Activated CD8-positive, alpha-beta memory T cell treated with anti-CD3 and anti-CD28 coated beads, Interleukin-2, amount 50 U/mL, for 48 hours (primary cell): ENCODE results near the gene E2F3.

Source experiments
- DNase-seq: peaks from one replicate; pipeline ENCODE4 v3.0.0-alpha.2; 2020

E2F3 gene

GRCh38 chr6:20402342-20403069 lies 827 bp downstream of the E2F3 start:
- peak; percentile 82 for DNase-seq

DNA sequence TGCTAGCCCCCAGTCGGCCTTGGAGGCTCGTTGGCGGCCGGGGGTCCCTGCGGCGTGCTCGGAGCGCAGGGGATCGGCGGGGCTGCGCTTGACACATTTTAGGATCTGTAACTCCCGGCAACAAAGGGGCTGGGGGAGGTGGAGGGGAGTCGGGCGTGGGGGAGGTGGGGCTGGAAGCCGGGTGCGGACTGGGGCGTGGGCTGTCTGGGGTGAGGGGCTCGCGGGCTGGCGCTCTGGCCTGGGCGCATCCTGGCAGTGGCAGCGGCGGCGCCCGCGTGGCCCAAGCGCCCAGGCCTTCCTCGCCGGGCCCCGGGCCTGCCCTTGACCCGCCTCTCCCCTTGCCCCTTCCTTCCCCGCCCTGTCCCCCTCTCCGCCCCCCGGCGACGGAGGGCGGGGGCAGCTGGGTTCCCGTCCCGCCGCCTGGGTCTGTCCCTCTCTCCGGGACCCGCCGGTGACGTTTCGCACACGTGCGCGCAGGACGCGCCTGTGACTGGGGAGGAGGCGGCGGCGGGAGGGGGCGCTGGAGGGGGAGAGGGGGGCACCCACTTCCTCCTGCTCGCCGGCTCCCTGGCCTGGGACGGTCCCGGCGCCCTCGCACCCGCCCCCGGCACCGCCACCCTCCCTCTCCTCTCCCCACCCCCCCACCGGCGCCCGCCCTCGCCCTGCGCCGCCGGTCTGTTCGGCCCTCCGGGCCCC lies 1.5 kb downstream of the E2F3 start:
- peak; percentile 93 for DNase-seq

GRCh38 chr6:20403766-20404640 lies 2.3 kb downstream of the E2F3 start:
- peak; percentile 88 for DNase-seq

- DNase-seq: peak; percentile 66
These were observed 3.0 kb downstream of the E2F3 start for GRCh38 chr6:20404641-20405032.

DNA sequence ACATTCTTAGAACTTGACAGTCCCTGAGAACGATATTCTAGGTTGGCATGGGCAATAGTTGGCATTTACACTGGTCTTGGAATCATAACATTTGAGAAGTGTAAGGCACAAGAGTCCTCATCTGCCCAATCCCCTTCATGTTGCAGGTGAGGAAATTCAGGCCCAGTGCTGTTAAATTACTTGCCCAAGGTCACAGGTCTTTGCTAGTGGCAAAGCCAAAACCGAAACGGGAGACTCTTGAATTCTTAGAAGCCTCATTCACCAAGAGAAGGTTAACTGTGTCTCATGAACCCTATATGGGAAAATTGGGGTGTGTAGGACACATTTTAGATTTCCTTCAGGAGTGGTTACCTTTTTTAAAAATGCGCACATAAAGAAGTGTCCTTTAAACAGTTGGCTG lies 7.2 kb downstream of the E2F3 start:
- DNase-seq: no peak

DNA sequence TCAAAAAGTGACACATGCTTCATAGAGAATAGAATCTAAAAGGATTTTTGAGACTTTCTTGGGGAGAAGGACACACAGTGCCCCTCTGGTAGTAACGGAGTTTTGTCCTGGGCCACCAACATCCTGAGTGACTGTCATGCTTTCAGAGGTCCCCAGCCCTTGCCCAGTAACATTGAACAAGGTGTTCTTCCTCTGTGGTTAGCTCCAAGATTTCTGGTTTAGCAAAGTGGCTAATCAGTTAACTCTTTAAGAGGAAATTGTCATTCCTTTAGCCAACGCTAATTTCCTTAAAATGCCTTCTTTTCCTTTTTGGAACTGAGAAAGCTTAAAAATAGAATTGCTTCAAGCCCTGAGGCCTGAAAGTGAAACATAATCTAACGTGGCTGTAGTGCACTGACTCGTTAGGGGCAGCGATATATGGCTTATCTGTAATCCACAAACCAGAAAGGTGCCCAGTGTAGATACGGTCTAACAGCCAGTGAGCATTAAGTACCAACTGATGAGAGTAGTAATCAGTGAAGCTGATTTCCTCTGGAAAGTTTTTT lies 7.8 kb downstream of the E2F3 start:
- DNase-seq: no peak

- DNase-seq: no peak
These were observed 9.9 kb downstream of the E2F3 start for GRCh38 chr6:20411544-20411943.

- no peak for DNase-seq
These were observed 10.4 kb downstream of the E2F3 start for GRCh38 chr6:20411953-20412681.

DNA sequence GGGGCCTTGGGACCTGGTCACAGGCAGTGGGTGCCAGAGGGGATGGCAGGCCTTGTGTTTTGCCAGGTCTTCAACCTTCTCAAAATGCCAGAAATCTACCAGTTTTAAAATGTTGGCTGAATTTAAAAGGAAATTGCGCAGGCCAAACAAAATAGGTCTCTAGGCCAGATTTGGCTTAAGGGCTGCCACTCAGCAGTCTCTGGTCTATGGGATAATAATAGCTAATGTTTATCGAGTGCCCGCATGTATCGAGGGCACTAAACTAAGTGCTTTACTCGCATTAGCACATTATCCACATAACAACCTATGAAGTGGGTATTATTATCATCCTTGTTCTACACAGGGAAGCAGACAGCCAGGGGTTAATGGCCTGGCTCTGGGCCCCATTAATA lies 11.0 kb downstream of the E2F3 start:
- DNase-seq: no peak

GRCh38 chr6:20413826-20414225 lies 12.1 kb downstream of the E2F3 start:
- no peak for DNase-seq

DNA sequence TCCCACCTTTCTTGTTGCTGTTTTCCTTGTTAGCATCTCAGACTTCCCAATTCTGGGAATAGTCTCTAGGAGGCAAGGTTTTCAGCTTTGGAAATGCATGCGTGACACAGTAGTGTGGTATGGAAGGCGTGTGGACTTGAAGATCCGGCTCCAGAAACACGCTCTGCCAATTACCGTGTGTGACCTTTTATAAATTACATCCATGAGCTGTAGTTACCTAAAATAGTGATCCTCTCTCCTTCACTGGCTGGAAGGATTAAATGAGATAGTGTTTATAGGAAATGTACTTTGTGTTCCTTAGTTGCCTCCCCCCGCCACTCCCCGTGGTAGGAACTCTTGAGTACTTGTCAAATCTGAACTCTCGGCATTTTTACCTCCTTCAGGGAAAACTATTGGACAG lies 13.0 kb downstream of the E2F3 start:
- no peak for DNase-seq

DNA sequence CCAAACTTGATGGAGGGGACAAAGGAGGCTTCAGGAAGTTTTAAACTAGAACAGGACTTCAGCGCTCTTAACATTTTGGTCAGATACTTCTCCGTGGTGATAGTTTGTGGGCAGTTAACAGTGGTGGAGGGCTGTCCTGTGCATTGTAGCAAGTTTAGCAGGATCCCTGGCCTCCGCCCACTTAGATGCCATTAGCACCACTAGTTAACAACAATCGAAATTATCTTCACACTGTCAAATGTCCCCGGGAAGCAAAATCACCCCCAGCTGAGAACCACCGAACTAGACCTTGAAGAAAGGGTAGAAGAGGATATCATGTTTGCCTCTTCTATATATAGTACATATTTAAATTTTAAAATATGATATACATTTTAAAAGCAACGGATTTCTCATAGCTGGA lies 13.6 kb downstream of the E2F3 start:
- DNase-seq: no peak

- no peak for DNase-seq
These were observed 14.2 kb downstream of the E2F3 start for GRCh38 chr6:20415712-20416454.

- DNase-seq: no peak
These were observed 15.1 kb downstream of the E2F3 start for GRCh38 chr6:20416567-20417345.

GRCh38 chr6:20417819-20418218 lies 16.1 kb downstream of the E2F3 start:
- DNase-seq: no peak

DNA sequence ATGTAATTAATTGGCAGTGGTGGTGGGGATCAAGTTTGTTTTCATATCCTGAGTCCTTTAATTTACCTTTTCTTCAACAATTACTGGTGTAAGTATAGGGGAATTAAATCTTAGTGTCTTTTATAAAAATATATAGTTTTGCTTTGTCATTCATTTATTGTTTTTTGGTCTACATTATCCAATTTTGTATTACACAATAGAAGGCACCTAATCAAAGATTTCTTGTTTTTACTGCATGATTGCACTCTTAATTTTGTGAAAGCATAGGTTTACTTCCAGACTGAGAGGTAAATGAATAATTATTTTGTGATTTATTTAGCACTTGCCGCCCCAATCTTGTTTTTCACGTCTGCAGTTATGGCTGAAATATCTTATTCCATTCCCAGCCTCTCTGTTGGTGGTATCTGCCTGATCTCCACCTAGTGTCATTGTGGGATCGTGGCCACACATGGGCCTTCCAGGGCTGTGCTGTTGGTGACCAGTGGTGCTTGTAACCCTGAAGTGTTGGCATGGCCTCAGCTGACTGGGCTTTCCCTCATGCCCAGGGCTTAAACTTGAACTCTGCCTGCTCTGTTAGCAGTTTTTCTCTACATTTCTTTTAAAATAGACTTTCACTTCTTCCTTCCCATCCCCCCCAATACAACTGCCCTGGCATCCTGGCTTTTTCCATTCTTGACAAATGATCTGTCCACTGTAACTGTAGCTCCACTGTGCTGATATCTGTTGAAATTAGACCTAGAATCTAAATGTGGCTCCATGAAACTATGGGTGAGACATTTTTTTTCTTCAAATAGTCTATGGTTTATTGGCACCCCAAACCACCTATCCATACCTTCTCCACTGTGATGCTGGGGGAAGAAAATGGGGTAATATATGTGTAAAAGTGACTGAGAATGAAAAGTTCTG lies 24.8 kb downstream of the E2F3 start:
- no peak for DNase-seq

DNA sequence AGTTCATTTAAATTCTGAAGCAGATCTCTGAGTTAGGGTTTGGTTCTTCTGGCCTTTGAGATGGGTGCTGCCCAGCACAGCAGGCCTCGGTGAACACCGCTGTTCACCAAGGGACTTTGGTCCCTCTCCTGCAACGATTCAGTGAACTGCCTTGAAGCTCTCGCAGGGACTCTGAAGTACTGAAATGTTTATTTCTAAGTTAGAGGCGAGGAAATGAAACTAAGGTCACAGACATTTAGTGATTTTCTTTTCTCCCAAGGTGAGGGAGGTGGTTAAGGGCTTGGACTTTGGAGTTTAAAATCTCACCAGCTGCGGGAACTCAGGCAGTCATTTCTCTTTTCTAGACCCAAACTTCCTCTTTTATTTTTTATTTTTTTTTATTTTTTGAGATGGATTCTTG lies 26.2 kb downstream of the E2F3 start:
- DNase-seq: no peak

GRCh38 chr6:20432692-20433091 lies 31.0 kb downstream of the E2F3 start:
- no peak for DNase-seq

DNA sequence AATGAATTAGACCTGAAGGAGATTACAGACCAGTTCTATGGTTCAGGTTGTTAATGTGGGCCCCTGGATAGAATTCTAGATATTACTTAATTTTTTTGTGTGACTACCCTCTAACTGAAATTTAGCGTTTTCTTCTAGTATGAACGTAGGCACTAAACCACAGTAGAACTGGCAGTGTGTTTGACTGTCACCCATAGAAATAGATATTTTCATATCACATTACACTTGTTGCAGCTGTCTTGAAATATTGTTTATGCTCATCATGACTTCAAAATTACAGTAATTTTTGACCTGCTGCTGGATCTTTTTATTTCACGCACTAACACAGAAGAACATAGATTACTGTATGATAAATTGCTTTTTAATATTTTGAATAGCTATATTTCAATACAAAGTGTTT lies 31.6 kb downstream of the E2F3 start:
- DNase-seq: no peak

DNA sequence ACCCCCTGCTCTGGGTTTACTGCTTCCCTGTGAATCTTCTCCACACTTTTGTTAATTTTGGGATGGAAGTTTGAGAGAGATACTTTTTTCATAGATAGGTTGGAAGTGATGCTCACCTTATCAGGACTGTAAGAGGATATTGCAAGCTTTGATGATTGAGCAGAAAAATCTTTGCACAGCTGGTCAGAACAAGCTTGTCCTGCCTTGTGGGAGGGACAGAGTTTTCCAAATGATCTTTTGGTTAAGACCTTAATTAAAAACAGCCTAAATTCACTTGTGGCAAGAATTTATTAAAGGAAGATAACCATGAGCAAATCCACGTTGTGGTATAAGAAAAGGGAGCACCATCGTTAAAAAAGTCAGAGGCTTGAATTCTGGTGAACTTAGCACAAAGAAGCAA lies 32.2 kb downstream of the E2F3 start:
- no peak for DNase-seq
